NB4 (cell line): ENCODE measurements around the gene ZDHHC11.
"Not testable (repeated sequence)": the region's sequence is repeated elsewhere in the genome, so short reads cannot be mapped to it uniquely, and the experiment has no call there.

Experiments
- DNase-seq: peaks from one replicate; pipeline ENCODE4 v3.0.0; 2010; ENCODE audit warnings: low read depth
- H3K4me3 ChIP-seq: one replicate; pipeline ENCODE4 v1.5.1; 2011; ENCODE audit warnings: mild to moderate bottlenecking, low read depth, low read length, moderate library complexity
- MYC ChIP-seq: IDR thresholded peaks from 2 replicates; pipeline ENCODE4 v1.6.1; 2011; ENCODE audit warnings: low read depth, low read length
- POLR2A ChIP-seq: IDR thresholded peaks from 2 replicates; pipeline ENCODE4 v1.6.1; 2011; ENCODE audit warnings: mild to moderate bottlenecking; ENCODE audit not compliant: insufficient read length; ENCODE audit errors: extremely low read depth
- TF ChIP-seq, protein P1 (sequence below): IDR thresholded peaks from one replicate; pipeline ENCODE4 v1.5.1; 2012; ENCODE audit warnings: low read depth, low read length
- TF ChIP-seq, protein P2 (sequence below): IDR thresholded peaks from 2 replicates; pipeline ENCODE4 v1.6.1; 2011; ENCODE audit warnings: low read depth, low read length

The ZDHHC11 gene

DNA sequence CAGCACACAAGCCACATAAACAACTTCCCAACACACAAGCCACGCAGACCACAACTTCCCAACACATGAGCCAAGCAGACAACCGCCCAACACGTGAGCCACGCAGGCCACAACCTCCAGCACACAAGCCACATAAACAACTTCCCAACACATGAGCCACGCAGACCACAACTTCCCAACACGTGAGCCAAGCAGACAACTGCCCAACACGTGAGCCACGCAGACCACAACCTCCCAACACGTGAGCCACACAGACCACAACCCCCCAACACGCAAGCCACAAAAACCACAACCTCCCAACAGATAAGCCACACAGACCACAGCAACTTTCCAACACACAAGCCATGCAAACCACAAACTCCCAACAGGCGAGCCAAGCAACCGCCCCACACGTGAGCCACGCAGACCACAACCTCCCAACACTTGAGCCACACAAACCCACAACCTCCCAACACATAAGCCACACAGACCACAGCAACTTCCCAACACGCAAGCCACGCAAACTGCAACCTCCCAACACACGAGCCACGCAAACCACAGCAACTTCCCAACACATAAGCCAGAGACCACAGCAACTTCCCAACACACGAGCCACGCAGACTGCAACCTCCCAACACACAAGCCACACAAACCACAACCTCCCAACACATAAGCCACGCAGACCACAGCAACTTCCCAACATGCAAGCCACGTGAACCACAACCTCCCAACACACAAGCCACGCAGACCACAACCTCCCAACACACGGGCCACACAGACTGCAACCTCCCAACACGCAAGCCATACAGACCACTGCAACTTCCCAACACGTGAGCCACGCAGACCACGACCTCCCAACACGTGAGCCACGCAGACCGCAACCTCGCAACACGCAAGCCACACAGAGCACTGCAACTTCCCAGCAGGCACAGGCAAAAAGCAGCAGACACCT lies 31.7 kb upstream of the ZDHHC11 start:
- TF ChIP-seq POLR2A (no peak), MYC (no peak)
- TF ChIP-seq, protein P1, sequence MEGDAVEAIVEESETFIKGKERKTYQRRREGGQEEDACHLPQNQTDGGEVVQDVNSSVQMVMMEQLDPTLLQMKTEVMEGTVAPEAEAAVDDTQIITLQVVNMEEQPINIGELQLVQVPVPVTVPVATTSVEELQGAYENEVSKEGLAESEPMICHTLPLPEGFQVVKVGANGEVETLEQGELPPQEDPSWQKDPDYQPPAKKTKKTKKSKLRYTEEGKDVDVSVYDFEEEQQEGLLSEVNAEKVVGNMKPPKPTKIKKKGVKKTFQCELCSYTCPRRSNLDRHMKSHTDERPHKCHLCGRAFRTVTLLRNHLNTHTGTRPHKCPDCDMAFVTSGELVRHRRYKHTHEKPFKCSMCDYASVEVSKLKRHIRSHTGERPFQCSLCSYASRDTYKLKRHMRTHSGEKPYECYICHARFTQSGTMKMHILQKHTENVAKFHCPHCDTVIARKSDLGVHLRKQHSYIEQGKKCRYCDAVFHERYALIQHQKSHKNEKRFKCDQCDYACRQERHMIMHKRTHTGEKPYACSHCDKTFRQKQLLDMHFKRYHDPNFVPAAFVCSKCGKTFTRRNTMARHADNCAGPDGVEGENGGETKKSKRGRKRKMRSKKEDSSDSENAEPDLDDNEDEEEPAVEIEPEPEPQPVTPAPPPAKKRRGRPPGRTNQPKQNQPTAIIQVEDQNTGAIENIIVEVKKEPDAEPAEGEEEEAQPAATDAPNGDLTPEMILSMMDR: no peak
- TF ChIP-seq, protein P2, sequence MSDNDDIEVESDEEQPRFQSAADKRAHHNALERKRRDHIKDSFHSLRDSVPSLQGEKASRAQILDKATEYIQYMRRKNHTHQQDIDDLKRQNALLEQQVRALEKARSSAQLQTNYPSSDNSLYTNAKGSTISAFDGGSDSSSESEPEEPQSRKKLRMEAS: no peak
- DNase-seq: peak; percentile 30
- no peak overlapping the region for H3K4me3 ChIP-seq

DNA sequence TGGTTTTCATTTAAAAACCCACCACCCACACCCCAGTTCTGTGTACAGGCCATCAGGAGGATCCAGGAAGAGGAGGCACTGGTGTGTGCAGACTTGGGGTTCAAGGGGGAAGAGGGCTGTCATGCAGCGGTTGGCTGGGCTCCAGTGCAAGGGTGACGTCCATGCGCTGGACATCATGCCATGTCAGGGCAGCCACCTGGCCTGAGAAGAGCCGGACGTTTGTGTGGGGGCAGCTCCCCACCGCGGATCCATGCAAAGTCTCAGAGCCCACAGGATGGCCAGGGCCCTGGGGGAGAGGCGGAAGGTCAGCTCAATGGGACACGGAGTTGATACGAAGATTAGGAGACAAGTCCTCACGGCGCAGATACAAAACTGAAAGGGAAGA lies 30.8 kb upstream of the ZDHHC11 start:
- H3K4me3 ChIP-seq: no peak overlapping the region
- no peak for TF ChIP-seq MYC
- TF ChIP-seq, protein P1: no peak
- TF ChIP-seq, protein P2: no peak
- no peak for DNase-seq

DNA sequence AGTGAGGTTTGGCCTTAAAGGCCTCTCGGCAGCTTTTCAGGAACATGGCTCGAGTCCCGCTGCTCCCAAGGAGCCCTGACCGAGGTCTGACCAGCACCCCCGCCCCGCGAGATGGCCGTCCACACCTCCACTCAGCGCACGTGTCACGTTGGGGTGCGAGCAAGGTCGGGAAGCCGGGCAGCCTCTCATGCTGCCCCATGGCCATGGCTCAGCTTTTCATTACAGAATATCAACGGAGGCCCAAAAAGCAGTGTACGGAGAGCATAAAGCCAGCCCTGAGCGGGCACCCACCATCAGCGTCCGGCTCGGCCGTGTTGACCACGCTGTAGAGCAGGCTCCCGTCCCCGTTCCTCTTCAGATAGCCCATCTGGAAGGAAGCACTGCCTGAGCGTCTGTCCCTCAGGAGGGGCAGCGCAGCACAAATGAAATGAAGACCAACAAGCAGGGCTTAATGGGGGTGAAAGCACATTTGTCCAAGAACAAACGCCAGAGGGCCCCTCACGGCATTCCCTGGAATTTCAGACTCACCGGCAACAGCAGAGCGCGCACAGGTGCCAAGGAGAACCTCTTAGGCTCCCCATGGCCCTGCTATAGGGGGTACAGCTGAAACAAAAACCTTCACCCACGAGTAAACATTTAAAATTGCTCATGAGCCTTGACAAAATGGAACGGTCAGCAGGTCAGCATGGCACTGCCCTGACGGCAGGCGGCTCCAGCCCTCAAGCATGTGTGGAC lies 30.2 kb upstream of the ZDHHC11 start:
- TF ChIP-seq MYC: no peak
- TF ChIP-seq POLR2A: no peak
- TF ChIP-seq, protein P1: no peak
- TF ChIP-seq, protein P2: no peak
- no peak for DNase-seq

DNA sequence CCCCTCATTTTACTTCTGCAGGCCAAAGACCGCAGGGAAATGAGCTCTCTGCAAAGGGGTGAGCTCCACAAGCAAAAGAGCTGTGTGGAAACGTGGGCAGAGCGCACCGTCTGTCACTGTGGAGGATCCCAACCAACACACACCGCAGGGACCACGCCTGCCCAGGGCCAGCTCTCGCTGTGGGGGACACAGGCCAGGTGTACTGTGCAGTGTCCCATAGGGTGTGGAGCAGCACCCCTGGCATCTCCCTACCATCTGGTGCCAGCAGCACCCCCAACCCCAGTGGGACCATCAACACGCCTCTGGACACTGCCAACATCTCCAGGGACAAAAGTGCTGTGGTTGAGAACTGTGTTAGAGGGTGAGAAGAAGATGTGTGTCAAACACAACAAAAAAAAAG lies 27.9 kb upstream of the ZDHHC11 start:
- not testable (repeated sequence) for DNase-seq, H3K4me3 ChIP-seq

More for the DNA sequence above, 30.2 kb upstream of the ZDHHC11 start:
- H3K4me3 ChIP-seq: no peak overlapping the region

DNA sequence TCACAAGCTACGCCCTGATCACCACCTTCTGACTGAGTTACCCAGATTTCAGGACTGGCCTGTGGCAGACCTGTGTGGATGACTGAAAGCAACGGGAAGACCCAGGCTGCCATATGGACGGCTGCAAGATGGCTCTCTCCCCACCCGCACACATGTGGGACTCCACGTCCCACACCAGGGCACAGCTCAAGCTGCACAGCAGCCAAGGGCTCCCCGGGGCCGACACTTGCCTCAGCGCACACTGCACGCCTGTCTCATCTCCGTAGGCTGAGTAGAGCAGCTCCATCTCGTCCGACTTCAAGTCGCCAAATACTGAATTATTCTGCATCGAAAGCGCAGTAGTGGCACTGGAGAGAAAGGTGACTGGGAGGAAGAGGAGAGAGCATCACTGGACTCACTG lies 27.3 kb upstream of the ZDHHC11 start:
- no peak for DNase-seq
- no peak for TF ChIP-seq POLR2A
- TF ChIP-seq MYC: no peak
- TF ChIP-seq, protein P1: no peak
- TF ChIP-seq, protein P2: no peak
- no peak overlapping the region for H3K4me3 ChIP-seq
